HepG2 (cell line): ENCODE results near the gene IFT122. TPM values are rescaled to one million over a fixed set of nuclear protein-coding genes. Genes with fewer than 3 reads are reported as not detected.
"Not testable (repeated sequence)": the region's sequence is repeated elsewhere in the genome, so short reads cannot be mapped to it uniquely, and the experiment has no call there.

Experiments used
- ATAC-seq: fragments of 200-7000 bp; cut with Tn5 transposase; 3 replicates; pipeline ENCODE4 v1.9.1; 2020; ENCODE audit warnings: mild to moderate bottlenecking, moderate library complexity
- BruUV-seq: library from RNA; stranded (reverse); fragments of 400-500 nt; replicated peaks from 2 replicates; lab custom pipeline; 2021; lab: Mats Ljungman, UMichigan
- CTCF ChIA-PET: fragments of 300-600 bp; formaldehyde crosslinking; extraction: SDS; loops from one replicate; lab custom pipeline; 2021; ENCODE audit warnings: low total read pairs, inconsistent platforms, low intra/inter-chr PET ratio; lab: Yijun Ruan, JAX
- POLR2A ChIA-PET: fragments of 350-600 bp; sonication (Branson Sonifier 250); formaldehyde crosslinking; loops from one replicate; lab custom pipeline; 2020; ENCODE audit warnings: antibody characterized with exemption, inconsistent platforms; lab: Yijun Ruan, JAX
- DNase-seq: peaks from one replicate; pipeline ENCODE4 v3.0.0-alpha.2; 2015; ENCODE audit warnings: low spot score
- FAIRE-seq: peaks from 3 replicates; lab custom pipeline; 2011; peaks lifted over from hg19 to GRCh38; lab: Jason Lieb, UNC
- H2AFZ ChIP-seq: one replicate; pipeline ENCODE4 v1.6.1; 2011; ENCODE audit warnings: low read length, inconsistent platforms
- H3K27ac ChIP-seq: fragments of 300-600 bp; 3 replicates; pipeline ENCODE4 v1.8.0; 2011; ENCODE audit warnings: mixed run types, mild to moderate bottlenecking, mixed read lengths, low read length, inconsistent platforms; ENCODE audit not compliant: insufficient read depth; ENCODE audit errors: extremely low read length
- H3K27me3 ChIP-seq, 2 experiments: fragments of 200-600 bp in 1 of 2; 2 replicates in 1 of 2; 3 replicates in 1 of 2; pipeline versions ENCODE4 v1.6.0 to v1.8.0; 2011; ENCODE audit warnings: low read length in 2 of 2, mild to moderate bottlenecking in 2 of 2, moderate library complexity in 2 of 2, inconsistent platforms in 1 of 2; ENCODE audit not compliant: insufficient read depth in 2 of 2, control insufficient read depth in 1 of 2
- H3K36me3 ChIP-seq, 2 experiments: fragments of 200-600 bp in 1 of 2; replicated peaks in 1 of 2; 2 replicates in 1 of 2; 3 replicates in 1 of 2; pipeline versions ENCODE4 v1.5.1 to v1.8.0; 2011; ENCODE audit warnings: low read length in 2 of 2, inconsistent platforms in 1 of 2; ENCODE audit not compliant: insufficient read depth in 2 of 2, control insufficient read depth in 1 of 2
- H3K4me1 ChIP-seq: 2 replicates; pipeline ENCODE4 v1.5.1; 2012; ENCODE audit warnings: low read length, inconsistent platforms; ENCODE audit not compliant: insufficient read depth
- H3K4me2 ChIP-seq: 2 replicates; pipeline ENCODE4 v1.6.0; 2011; ENCODE audit warnings: low read depth, low read length, inconsistent platforms
- H3K4me3 ChIP-seq, 3 experiments: fragments of 200-600 bp in 1 of 3; sonication (generic), shearing (Covaris generic) in 1 of 3; replicated peaks in 1 of 3; 2 replicates each; pipeline ENCODE4 v1.5.1; 2011 to 2016; ENCODE audit warnings: low read length in 3 of 3, inconsistent platforms in 2 of 3, low read depth in 2 of 3, mild to moderate bottlenecking in 2 of 3, control low read depth in 1 of 3, mixed read lengths in 1 of 3; ENCODE audit not compliant: insufficient read depth in 1 of 3
- H3K79me2 ChIP-seq: one replicate; pipeline ENCODE4 v1.6.1; 2011; ENCODE audit warnings: low read length, inconsistent platforms; ENCODE audit not compliant: insufficient read depth
- H3K9ac ChIP-seq: 2 replicates; pipeline ENCODE4 v1.6.0; 2011; ENCODE audit warnings: mild to moderate bottlenecking, low read depth, low read length, inconsistent platforms; ENCODE audit not compliant: insufficient read depth
- H3K9me3 ChIP-seq: 2 replicates; pipeline ENCODE4 v1.5.1; 2012; ENCODE audit warnings: mild to moderate bottlenecking, low read length
- H4K20me1 ChIP-seq: 2 replicates; pipeline ENCODE4 v1.6.0; 2011; ENCODE audit warnings: inconsistent platforms, mild to moderate bottlenecking, low read length, moderate library complexity; ENCODE audit not compliant: insufficient read depth
- ELF4 ChIP-seq: sonication (generic); formaldehyde crosslinking; IDR thresholded peaks from 2 replicates; pipeline ENCODE4 v1.5.0; 2020; ENCODE audit warnings: missing genetic modification reagents, mild to moderate bottlenecking, moderate library complexity, borderline replicate concordance
- HNRNPL ChIP-seq: fragments of 200-400 bp; formaldehyde crosslinking; IDR thresholded peaks from 2 replicates; pipeline ENCODE4 v1.6.1; 2017; ENCODE audit warnings: mild to moderate bottlenecking, low read depth, low read length
- MBNL3 ChIP-seq: fragments of 250-450 bp; sonication (Bioruptor Pico); conservative IDR thresholded peaks from 2 replicates; pipeline ENCODE4 v1.8.0; 2022; ENCODE audit warnings: mild to moderate bottlenecking, inconsistent platforms
- PRPF4 ChIP-seq: fragments of 200-400 bp; formaldehyde crosslinking; IDR thresholded peaks from 2 replicates; pipeline ENCODE4 v1.6.1; 2016; ENCODE audit warnings: low read length, low read depth; ENCODE audit not compliant: poor library complexity, severe bottlenecking
- STAT5B ChIP-seq: sonication (generic); formaldehyde crosslinking; IDR thresholded peaks from 2 replicates; pipeline ENCODE4 v1.4.0; 2020; ENCODE audit warnings: missing genetic modification reagents
- WGBS: methylation state at CpG from one replicate; pipeline ENCODE4 v1.1.6; 2017; ENCODE audit warnings: low lambda C conversion rate; 5-methylcytosine and 5-hydroxymethylcytosine counted together
- in situ Hi-C: cut with HindIII; loops from 2 replicates; pipeline ENCODE4 v1.10.0; 2017; ENCODE audit warnings: low pct_unique_long_range_greater_than_20kb; ENCODE audit not compliant: extremely low pct_ligation_motif_present
- intact Hi-C: fragments of 100-400 bp; cut with micrococcal nuclease; formaldehyde crosslinking; loops from one replicate; pipeline ENCODE4 v1.10.0; 2022; ENCODE audit not compliant: unreplicated experiment
- polyA plus RNA-seq, 8 experiments: library from polyadenylated mRNA; depleted of rRNA in 3 of 8; stranded (reverse) in 7 of 8; unstranded in 1 of 8; fragments of >200 nt; fragmentation: Illumina TruSeq in 4 of 8; extraction: Trizol in 4 of 8; gene quantifications; 2 replicates each; pipeline versions ENCODE4 v1.2.1 to v1.2.3, GENCODE V29; 2011 to 2016; ENCODE audit warnings: low read depth in 4 of 8, missing spikeins in 1 of 8, mixed read lengths in 1 of 8; ENCODE audit not compliant: insufficient read depth in 1 of 8
- total RNA-seq, 5 experiments: library from RNA; depleted of rRNA; stranded (reverse); fragments of >200 nt; fragmentation: Illumina TruSeq; extraction: Trizol; gene quantifications; 2 replicates each; pipeline ENCODE4 v1.2.3, GENCODE V29; 2016; ENCODE audit warnings: low read depth in 1 of 5

The IFT122 gene
- total and polyA plus RNA-seq, 2 of the 13 experiments (the other 11 are each of a cell fraction or from before 2014, with no cell fraction given): 10.1 to 10.3 TPM

DNA sequence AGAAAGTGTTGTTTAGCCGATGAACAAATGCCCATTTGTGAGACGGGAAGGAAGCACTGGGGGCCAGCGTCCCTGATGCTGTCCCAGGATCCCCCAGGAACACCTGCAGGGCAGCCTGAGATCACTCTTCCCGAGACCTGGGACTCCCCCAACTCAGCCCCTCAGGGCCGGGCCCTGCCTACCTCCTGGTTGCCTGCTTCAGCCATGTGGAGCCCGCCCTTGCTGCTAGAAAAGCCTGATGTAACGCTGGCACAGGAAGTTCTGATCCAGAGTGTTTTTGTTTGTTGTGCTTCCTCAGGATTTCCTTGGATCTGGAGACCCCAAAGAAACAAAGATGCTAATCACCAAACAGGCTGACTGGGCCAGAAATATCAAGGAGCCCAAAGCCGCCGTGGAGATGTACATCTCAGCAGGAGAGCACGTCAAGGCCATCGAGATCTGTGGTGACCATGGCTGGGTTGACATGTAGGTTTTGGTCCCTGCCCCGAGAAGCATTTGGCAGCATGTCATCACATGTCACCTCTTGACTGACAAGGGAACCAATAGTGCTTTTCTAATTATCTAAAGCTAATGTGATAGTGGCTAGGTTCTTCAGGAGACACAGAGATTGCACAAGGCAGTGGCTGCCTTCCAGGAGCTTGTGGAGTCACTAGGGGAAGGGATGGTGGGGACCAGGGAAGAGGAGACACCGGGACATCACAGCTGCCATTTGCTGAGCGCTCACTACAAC is 59.7 kb downstream of the IFT122 start:
- H3K36me3 ChIP-seq, in situ Hi-C loops, H3K9ac ChIP-seq, H3K27me3 ChIP-seq, H3K79me2 ChIP-seq, H2AFZ ChIP-seq, H3K4me3 ChIP-seq, ATAC-seq, CTCF ChIA-PET, H3K4me2 ChIP-seq, H4K20me1 ChIP-seq, H3K9me3 ChIP-seq, FAIRE-seq, DNase-seq, H3K27ac ChIP-seq, BruUV-seq: not testable (repeated sequence)
- POLR2A ChIA-PET: interaction anchor here (1.2 to 1.4 kb wide), 2 partner anchors 35 to 96 kb away, joined by 4 to 5 read pairs; no protein-coding TSS in a partner anchor
- intact Hi-C loops: loop anchor here (10.0 kb wide), 1 partner anchor 55 kb away; no protein-coding TSS in a partner anchor
- peaks cover 75% of the 10 kb centered on the region for H3K4me1 ChIP-seq
- WGBS: 95% methylated on average over 8 of the region's 14 CpGs
- 0 out of 2 replicates have a peak, but pooled peaks have one; percentile 1 for TF ChIP-seq HNRNPL

DNA sequence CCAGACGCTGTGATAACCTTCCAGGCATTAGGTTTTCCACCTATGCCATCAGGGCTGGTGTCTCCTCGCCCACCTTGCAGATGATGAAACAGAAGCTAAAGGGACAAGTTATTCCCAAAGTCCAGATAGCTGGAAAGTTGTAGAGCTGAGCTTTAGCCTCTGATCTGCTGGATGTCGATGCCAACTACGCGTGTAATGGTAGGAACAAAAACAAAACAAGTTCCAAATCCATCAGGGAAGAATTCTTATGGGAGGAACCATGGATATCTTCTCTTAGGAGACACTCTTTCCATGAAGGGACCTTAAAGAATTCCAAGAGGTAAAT is 60.3 kb downstream of the IFT122 start:
- no peak for FAIRE-seq
- H2AFZ ChIP-seq: no peak overlapping the region
- TF ChIP-seq PRPF4 (peak; percentile 31), MBNL3 (no peak), STAT5B (CRISPR knock-in tag) (no peak), ELF4 (CRISPR knock-in tag) (no peak)
- in situ Hi-C loops: no loop called here
- H3K36me3 ChIP-seq: peaks cover 3 to 7% of the 10 kb centered on the region in 2 experiments; a peak in 4 of 5 replicates
- ChIA-PET POLR2A (interaction anchor here (1.2 to 1.4 kb wide), 2 partner anchors 35 to 96 kb away, joined by 4 to 5 read pairs; no protein-coding TSS in a partner anchor), CTCF (no interaction called here)
- DNase-seq: no peak
- no peak overlapping the region for H3K9ac ChIP-seq
- peaks cover 70% of the 10 kb centered on the region for H3K4me1 ChIP-seq
- no peaks in the 10 kb centered on the region for H3K79me2 ChIP-seq
- WGBS: 95% methylated on average over 5 of the region's 5 CpGs
- no peaks in the 10 kb centered on the region for H3K9me3 ChIP-seq
- BruUV-seq: no TSS peak
- intact Hi-C loops: no loop called here
- H3K27ac ChIP-seq: no peak overlapping the region
- H3K4me3 ChIP-seq: no peak overlapping the region
- ATAC-seq: no peak
- H3K27me3 ChIP-seq: no peaks in the 10 kb centered on the region
- no peaks in the 10 kb centered on the region for H4K20me1 ChIP-seq
- no peak overlapping the region for H3K4me2 ChIP-seq
